ENCODE data around the gene IFI30. TPM values are rescaled to one million over a fixed set of nuclear protein-coding genes. Genes with fewer than 3 reads are reported as not detected.

IFI30 gene
- total RNA-seq, 4 donors from 2014 or later: 13.4 to 37.2 (median 35.1) TPM

DNA sequence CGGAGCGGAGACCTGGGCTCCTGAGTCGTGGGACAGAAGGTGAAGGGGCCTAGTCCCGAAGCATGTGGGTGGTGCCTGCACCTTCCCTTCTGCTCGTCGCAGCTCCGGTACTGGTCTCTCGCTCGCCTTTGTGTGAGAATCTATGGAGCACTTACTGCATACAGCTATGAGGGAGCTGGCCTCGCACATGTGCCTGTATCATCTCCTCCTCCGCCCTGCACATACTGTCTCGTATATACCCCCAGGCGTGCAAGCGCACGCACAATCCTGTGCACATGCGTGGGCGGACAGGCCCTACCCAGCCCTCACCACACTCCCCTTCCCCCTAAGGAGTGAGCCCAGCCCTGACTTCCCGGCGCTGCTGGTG lies 12.0 kb upstream of the IFI30 start:
- Histone ChIP-seq H3K4me1 (peaks cover 43% of the 10 kb centered on the region), H3K9me3 (no peaks in the 10 kb centered on the region), H3K4me3 (peak overlapping the region; percentile 57), H3K36me3 (peaks cover 45% of the 10 kb centered on the region), H3K27ac (peak overlapping the region; percentile 69), H3K27me3 (no peaks in the 10 kb centered on the region)
- no peak for TF ChIP-seq POLR2A (IDR thresholded peaks at IDR 0.05)
- TF ChIP-seq EP300 (IDR thresholded peaks at IDR 0.05): no peak
- no peak for TF ChIP-seq POLR2AphosphoS5 (IDR thresholded peaks at IDR 0.05)
- TF ChIP-seq CTCF (IDR thresholded peaks at IDR 0.05): no peak
- no peak for DNase-seq (ENCODE audit: low spot score in 2 of 2)
- 36% methylated on average over 15 of the region's 19 CpGs for WGBS

DNA sequence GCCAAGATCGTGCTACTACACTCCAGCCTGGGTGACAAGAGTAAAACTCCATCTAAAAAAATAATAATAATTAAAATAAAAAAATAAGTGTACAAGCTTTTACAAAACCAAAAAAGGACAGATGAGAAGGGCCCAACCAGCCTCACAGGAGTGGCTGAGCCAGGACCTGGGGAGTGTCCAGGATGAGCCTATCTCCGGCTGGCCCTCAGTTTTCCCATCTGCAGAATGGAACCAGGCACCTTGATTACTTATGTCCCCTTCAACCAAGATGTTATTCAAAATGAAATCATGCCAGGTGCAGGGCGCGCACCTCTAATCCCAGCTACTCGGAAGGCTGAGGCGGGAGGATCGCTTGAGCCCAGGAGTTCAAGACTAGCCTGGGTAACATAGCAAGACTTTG lies 9.5 kb upstream of the IFI30 start:
- no peak overlapping the region for H3K4me3 ChIP-seq
- peaks cover 68% of the 10 kb centered on the region for H3K36me3 ChIP-seq
- TF ChIP-seq EP300 (IDR thresholded peaks at IDR 0.05) (no peak), POLR2AphosphoS5 (IDR thresholded peaks at IDR 0.05) (no peak), CTCF (IDR thresholded peaks at IDR 0.05) (no peak), POLR2A (IDR thresholded peaks at IDR 0.05) (no peak)
- no peak for DNase-seq (ENCODE audit: low spot score in 2 of 2)
- H3K27me3 ChIP-seq: no peaks in the 10 kb centered on the region
- no peaks in the 10 kb centered on the region for H3K9me3 ChIP-seq
- WGBS: 96% methylated on average over 7 of the region's 7 CpGs
- H3K27ac ChIP-seq: no peak overlapping the region
- H3K4me1 ChIP-seq: peaks cover 21% of the 10 kb centered on the region

DNA sequence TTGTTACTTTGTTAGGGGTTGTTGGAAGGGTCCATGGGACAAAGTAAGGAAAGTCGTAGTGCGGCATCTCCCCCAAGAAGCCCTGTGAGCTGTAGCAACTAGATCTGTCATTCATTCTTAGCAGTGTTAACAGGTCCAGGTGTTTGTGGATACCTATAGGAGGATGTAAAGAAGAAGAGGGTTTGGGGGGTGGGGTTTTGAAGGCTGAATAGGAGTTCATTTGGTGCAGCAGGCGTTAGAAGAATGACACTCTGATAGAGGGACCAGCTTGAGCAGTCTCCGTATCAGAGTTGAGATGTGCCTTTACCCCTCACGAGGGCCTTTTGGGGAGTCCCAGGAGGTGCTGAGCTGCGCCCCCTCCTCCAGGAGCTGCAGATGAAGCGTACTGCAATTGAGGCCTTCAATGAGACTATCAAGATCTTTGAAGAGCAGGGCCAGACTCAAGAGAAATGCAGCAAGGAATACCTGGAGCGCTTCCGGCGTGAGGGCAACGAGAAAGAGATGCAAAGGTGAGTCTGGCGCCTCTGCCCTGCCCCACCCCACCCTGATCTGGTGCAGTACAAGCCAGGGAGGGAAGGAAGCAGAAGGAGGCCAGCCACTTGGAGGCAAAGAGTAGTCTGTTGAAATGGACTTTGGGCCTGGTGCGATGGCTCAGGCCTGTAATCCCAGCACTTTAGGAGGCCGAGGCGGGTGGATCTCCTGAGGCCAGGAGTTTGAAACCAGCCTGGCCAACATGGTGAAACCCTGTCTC lies 7.6 kb upstream of the IFI30 start:
- no peak for TF ChIP-seq POLR2A (IDR thresholded peaks at IDR 0.05)
- TF ChIP-seq POLR2AphosphoS5 (IDR thresholded peaks at IDR 0.05): no peak
- TF ChIP-seq EP300 (IDR thresholded peaks at IDR 0.05): no peak
- no peak for TF ChIP-seq CTCF (IDR thresholded peaks at IDR 0.05)
- 94% methylated on average over 14 of the region's 15 CpGs for WGBS
- Histone ChIP-seq H3K36me3 (peaks cover 77% of the 10 kb centered on the region), H3K4me3 (no peak overlapping the region), H3K27ac (no peak overlapping the region), H3K27me3 (no peaks in the 10 kb centered on the region), H3K9me3 (no peaks in the 10 kb centered on the region), H3K4me1 (peaks cover 18% of the 10 kb centered on the region)
- no peak for DNase-seq (ENCODE audit: low spot score in 2 of 2)

GRCh38 chr19:18167011-18167410 lies 6.6 kb upstream of the IFI30 start:
- H3K36me3 ChIP-seq: peaks cover 75% of the 10 kb centered on the region

More at GRCh38 chr19:18167011-18167410, 6.6 kb upstream of the IFI30 start:
- H3K27ac ChIP-seq: no peak overlapping the region
- whole genome bisulfite sequencing: 89% methylated on average over 11 of the region's 21 CpGs
- no peak for DNase-seq (ENCODE audit: low spot score in 2 of 2)
- H3K4me1 ChIP-seq: peaks cover 10% of the 10 kb centered on the region
- H3K4me3 ChIP-seq: no peak overlapping the region
- no peaks in the 10 kb centered on the region for H3K27me3 ChIP-seq
- H3K9me3 ChIP-seq: no peaks in the 10 kb centered on the region
- TF ChIP-seq EP300 (IDR thresholded peaks at IDR 0.05) (no peak), POLR2A (IDR thresholded peaks at IDR 0.05) (no peak), POLR2AphosphoS5 (IDR thresholded peaks at IDR 0.05) (no peak), CTCF (IDR thresholded peaks at IDR 0.05) (no peak)

Data from suprapubic skin (tissue), 4 donors.